ENCODE data around the gene ANKRD10.

ANKRD10 gene

GRCh38 chr13:110828705-110829104, 86.2 kb downstream of the ANKRD10 start:
- TF ChIP-seq, protein P1, sequence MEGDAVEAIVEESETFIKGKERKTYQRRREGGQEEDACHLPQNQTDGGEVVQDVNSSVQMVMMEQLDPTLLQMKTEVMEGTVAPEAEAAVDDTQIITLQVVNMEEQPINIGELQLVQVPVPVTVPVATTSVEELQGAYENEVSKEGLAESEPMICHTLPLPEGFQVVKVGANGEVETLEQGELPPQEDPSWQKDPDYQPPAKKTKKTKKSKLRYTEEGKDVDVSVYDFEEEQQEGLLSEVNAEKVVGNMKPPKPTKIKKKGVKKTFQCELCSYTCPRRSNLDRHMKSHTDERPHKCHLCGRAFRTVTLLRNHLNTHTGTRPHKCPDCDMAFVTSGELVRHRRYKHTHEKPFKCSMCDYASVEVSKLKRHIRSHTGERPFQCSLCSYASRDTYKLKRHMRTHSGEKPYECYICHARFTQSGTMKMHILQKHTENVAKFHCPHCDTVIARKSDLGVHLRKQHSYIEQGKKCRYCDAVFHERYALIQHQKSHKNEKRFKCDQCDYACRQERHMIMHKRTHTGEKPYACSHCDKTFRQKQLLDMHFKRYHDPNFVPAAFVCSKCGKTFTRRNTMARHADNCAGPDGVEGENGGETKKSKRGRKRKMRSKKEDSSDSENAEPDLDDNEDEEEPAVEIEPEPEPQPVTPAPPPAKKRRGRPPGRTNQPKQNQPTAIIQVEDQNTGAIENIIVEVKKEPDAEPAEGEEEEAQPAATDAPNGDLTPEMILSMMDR (IDR thresholded peaks at IDR 0.05; ENCODE audit: low read depth, low read length), result no peak
- no peak overlapping the region for H3K27ac ChIP-seq

More at GRCh38 chr13:110828705-110829104, 86.2 kb downstream of the ANKRD10 start:
- no peaks in the 10 kb centered on the region for H3K27me3 ChIP-seq (ENCODE audit: insufficient read depth, low read depth, severe bottlenecking)
- no peaks in the 10 kb centered on the region for H3K36me3 ChIP-seq
- no peak overlapping the region for H3K4me3 ChIP-seq (ENCODE audit: low read depth, low read length)
- no peaks in the 10 kb centered on the region for H3K9me3 ChIP-seq (ENCODE audit: severe bottlenecking)
- no peak for DNase-seq
